Embryonic facial prominence (tissue), 1 donor: Measurements from ENCODE around the gene ZNF426.
"Not testable (repeated sequence)": the region's sequence is repeated elsewhere in the genome, so short reads cannot be mapped to it uniquely, and the experiment has no call there.

Source experiments
- DNase-seq: peaks from one replicate; pipeline ENCODE4 v3.0.0-alpha.2; 2016; ENCODE audit errors: extremely low spot score

Gene ZNF426

DNA sequence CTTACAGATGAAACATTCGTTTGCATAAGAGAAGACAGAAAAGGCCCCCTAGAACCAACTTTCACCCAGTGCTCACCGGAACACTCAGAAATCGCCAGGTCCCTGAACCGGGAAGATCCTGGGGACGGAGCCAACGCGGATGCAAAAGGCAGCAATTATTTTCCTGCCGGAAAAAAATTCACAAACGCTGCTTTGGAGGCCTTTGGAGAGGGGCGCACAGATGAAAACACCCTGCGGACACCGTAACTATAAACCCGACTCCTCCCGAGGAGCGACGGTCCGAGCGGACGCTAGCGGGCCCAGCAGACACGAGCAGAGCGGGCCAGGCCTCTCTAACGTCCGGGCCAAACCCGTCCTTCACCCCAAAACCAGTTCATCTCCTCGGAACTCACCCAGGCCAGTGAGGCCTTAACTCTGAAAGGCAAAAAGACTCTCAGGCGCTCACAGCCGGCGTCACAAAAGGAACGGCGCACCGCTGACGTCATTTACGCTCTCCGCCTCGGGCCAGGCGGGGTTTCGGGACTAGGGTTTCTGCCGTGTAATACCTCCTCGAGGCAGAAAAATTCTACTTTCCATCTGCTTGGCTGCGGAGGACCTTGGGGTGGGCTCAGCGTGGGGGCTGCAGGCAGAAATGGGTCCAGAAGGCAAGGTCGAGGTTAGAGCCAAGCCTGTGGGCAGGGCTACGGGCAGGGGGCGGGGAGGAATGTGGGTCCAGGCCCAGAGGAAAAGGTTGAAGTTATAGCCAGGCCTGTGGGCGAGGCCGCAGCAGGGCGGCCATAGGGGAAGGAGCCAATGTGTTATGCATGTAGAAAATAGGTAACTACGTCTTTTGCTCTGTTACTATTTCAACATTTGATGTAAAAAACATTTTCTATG, at the start of gene ZNF426:
TSS of gene ZNF426 (minus strand) at position 463 of the 876 bp plus-strand sequence. CDS start 2,413 bp downstream, outside the sequence.
- DNase-seq, result peak; percentile 89

DNA sequence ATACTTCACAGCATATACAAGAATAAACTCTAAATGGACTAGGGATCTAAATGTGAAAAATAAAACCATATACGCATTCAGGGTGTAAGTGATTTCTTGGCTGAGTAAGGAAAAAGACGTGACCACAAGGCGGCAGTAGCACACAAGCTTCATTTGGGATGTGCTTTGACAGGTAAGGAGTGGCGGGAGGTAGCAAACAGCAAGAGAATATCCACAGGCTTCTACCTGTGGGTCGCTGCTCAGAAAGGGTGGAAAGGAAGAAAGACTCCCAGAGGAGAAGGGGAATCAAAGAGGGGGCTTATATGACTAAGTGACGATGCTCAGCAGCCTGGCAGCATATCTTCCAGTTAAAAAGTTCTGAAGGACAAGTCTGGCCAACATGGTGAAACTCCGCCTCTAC, 48.3 kb upstream of the ZNF426 start:
- peak; percentile 50 for DNase-seq

DNA sequence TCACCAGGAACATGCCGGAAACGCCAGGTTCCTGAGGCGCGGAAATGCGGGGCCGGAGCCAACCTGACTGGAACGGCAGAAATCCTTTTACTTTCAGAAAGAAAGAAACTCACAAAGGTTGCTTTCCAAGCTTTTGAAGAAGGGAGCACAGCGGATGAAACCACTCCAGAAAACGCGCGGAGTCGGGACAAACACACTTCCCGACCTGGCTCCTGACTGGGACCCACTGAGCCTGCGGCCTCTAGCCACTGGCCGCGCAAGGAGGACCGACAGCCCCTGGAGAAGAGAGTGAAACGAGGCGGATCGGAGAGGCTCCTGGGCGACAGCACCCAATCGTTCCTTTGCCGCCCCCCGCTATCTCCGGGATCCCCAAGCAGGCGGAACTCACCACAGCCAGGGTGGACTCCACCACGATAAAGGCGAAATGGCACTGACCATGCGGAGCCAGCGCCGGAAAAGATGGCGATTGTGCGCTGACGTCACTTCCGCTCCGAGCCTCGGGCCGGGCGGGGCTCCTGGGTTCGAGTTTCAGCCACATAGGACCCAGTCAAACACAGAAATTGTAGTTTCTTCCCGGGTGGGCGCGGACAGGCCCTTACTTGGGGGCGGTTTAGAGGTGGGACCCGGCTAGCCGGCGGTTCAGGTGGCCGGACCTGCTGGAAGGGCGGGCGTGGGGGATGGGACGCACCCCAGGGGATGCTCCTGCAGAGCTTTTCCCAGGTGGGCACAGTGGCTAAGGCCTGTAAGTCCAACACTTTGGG, 45.8 kb upstream of the ZNF426 start, which contains the start of gene ZNF121:
TSS of gene ZNF121 (minus strand) at position 432 of the 761 bp plus-strand sequence. CDS start 16,407 bp downstream, outside the sequence.
- DNase-seq, result peak; percentile 79

DNA sequence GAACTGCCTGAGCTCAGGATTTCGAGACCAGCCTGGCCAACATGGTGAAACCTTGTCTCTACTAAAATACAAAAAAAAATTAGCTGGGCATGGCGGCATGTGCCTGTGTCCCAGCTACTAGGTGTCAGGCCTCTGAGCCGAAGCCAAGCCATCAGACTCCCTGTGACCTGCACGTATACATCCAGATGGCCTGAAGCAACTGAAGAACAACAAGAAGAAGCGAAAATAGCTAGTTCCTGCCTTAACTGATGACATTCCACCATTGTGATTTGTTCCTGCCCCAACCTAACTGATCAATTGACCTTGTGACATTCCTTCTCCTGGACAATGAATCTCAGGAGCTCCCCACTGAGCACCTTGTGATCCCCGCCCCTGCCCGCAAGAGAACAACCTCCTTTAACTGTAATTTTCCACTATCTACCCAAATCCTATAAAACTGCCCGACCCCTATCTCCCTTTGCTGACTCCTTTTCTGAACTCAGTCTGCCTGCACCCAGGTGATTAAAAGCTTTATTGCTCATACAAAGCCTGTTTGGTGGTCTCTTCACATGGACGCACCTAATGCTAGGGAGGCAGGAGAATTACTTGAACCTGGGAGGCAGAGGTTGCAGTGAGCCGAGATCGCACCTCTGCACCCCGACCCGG, 43.8 kb upstream of the ZNF426 start:
- not testable (repeated sequence) for DNase-seq

DNA sequence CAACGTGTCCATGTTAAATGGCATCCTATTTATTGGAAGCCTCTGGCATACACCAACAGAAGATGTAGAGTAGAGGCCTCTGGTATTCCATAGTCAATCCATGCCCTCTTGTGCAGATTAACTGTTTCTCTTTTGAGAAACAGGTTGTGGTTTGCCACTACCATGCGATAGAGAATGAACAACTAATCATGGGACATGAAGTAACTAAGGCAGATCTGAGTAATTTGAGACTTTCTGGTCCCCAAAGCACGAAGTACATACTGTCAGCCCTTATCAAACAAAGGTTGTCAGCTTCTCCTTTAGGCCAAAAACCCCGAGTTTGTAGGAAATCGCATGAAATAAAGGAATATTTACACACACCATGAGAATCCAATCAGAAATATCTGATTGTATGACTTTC, 42.3 kb upstream of the ZNF426 start:
- DNase-seq, result no peak

DNA sequence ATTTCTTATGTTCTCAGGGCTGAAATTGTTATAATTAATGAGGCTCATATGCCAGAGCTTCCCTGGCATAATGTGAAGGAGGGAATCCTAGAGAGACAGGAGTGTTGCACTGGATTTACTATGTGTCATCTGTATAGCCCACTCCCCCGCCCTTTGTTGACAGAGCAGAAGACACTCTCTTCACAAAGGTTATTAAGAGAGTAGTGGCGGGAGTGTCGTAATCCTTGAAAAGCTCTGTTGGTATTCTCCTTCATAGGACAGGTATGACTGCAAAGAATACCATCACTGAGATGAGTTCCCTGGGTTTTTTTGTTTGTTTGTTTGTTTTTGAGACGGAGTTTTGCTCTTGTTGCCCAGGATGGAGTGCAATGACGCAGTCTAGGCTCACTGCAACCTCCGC, 31.8 kb upstream of the ZNF426 start:
- DNase-seq, result no peak

DNA sequence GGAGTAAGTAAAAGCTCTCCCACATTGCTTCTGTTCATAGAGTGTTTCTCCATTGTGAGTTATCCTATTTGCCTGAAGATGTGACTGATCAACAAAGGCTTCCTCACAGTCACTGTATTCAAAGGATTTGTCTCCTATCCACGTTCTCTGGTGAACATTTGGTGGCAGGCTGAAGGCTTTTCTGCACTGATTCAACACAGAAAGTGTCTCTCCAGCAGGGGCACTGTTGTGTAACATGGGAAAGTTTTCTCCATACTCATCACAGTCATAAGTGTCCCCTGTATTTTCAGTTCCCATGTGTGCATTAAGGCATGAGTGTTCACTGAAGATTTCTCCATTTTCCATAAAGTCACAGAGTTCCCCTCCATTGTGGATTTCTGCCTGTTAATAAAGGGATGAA, 28.3 kb upstream of the ZNF426 start:
- no peak for DNase-seq

DNA sequence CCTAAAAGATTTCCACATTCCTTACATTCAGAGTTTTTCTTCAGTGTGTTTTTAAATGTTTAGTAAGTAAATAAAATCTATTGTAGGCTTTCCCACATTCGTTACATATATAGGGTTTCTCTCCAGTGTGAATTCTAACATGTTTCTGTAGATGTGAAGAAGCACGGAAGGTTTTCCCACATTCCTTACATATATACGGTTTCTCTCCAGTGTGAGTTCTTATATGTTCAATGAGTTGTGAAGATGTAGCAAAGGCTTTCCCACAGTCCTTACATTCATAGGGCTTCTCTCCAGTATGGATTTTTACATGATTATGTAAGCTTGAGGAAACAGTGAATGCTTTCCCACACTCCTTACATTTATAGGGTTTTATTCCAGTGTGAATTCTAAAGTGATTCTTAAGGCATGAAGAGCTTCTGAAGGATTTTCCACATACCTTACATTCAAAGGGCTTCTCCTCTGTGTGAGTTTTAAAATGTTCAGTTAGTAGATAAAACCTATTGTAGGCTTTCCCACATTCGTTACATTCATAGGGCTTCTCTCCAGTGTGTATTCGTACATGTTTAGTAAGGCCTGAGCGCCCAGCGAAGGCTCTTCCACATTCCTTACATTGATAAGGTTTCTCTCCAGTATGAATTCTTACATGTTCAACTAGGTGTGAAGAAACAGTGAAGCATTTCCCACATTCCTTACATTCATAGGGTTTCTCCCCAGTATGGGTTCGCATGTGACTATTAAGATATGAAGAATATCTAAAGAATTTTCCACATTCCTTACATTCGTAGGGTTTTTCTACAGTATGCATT, 27.7 kb upstream of the ZNF426 start:
- DNase-seq, result no peak

DNA sequence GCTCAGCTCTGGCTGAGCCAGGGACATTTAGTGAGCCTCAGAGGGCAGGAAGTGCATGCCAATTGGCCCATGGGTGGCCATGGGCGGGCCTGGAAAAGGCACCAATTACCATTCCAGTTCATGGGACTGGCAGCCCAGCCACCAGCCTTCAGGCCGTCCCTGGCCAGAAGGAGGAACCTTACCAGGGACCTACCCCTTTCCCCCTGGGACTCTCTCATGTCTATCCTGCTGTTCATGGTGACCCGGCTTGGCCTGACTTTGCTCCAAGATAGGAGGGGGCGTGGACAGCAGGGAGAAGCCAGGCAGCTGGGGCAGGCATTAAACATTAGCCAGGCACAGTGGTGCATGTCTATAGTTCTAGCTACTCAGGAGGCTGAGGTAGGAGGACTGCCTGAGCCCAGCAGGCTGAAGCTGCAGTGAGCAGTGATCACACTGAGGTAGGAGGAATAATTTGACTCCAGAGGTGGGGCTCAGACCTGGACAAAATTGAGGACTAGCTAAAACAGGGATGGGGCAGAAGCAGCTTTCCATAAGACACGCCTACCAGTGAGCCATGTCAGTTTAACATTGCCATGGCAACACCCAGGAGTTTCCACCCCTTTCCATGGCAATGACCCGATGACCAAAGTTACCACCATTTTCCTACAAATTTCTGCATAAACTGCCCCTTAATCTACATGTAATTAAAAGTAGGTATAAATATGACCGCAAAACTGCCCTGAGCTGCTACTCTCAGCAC, 14.3 kb upstream of the ZNF426 start:
- DNase-seq, result no peak

DNA sequence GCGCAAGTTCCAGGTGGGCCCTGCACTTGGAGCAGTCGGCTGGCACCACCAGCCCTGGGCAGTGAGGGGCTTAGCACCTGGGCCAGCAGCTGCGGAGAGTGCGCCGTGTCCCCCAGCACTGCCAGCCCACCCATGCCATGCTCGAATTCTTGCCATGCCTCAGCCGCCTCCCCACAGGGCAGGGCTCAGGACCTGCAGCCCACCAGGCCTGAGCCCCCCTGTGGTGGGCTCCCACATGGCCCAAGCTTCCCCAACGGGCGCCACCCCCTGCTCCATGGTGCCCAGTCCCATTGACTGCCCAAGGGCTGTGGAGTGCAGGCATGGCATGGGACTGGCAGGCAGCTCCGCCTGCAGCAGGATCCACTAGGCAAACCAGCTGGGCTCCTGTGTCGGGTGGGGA, 9.4 kb upstream of the ZNF426 start:
- DNase-seq, result no peak

DNA sequence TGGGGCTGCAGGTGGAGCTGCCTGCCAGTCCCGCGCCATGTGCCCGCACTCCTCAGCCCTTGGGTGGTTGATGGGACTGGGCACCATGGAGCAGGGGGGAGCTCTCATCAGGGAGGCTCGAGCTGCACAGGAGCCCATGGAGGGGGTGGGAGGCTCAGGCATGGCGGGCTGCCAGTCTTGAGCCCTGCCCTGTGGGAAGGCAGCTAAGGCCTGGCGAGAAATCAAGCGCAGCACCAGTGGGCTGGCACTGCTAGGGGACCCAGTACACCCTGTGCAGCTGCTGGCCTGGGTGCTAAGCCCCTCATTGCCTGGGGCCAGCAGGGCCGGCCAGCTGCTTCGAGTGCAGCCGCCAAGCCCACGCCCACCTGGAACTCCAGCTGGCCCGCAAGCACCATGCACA, 2.8 kb upstream of the ZNF426 start:
- DNase-seq, result not testable (repeated sequence)

DNA sequence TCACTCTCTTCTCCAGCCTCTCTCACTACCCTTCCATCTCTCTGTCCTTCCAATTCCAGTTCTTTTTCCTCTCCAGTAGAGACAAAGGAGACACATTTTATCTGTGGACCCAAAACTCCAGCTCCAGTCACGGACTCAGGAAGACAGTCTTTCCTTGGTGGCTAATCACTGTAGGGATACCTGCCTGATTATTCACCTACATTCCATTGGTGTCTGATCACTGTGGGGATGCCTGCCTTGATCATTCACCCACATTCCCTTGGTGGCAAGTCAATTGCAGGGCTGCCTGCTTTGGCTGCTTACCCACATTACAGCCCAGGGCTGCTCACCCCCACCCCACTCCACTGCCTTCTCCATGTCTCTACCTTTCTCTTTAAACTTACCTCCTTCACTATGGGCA, 1.5 kb upstream of the ZNF426 start:
- not testable (repeated sequence) for DNase-seq

DNA sequence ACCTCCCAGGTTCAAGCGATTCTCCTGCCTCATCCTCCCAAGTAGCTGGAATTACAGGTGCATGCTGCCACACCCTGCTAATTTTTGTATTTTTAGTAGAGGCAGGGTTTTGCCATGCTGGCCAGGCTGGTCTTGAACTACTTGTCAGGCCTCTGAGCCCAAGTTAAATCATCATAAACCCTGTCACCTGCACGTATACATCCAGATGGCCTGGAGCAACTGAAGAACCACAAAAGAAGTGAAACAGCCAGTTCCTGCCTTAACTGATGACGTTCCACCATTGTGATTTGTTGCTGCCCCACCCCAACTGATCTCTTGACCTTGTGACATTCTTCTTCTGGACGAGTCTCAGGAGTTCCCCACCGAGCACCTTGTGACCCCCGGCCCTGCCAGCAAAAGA, 756 bp upstream of the ZNF426 start:
- not testable (repeated sequence) for DNase-seq

DNA sequence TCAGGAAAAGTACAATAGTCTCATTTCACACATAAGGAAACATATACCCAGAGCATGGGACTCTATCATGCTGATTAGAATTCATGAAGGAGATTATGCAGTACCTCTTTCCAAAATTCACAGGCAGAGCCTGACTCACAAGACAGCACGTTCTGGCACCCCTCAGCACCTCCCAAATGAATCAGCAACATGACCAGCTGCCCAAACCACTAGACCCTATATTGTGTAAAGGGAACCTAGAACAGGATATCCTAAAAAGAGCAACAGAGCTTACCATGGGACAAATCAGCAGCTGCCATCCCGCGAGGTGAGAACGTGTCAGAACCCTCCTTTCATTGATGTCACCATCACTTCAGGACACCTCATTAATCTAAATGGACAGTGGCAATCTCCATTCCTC, 2.5 kb downstream of the ZNF426 start:
- no peak for DNase-seq

DNA sequence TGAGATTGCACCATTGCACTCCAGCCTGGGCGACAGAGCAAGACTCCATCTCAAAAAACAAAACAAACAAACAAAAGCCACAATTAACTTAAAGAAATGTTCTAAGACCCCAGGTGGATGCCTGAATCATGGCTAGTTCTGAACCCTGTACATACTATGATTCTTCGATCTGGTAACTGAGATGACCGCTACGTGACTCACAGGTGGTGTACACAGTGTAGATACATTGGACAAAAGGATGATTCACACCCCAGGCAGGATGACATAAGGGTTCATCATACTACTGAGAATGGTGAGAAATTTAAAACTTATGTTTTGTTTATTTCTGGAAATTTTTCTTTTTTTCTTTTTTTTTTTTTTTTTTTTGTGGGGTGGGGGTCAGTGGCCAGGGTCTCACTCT, 6.5 kb downstream of the ZNF426 start:
- no peak for DNase-seq

DNA sequence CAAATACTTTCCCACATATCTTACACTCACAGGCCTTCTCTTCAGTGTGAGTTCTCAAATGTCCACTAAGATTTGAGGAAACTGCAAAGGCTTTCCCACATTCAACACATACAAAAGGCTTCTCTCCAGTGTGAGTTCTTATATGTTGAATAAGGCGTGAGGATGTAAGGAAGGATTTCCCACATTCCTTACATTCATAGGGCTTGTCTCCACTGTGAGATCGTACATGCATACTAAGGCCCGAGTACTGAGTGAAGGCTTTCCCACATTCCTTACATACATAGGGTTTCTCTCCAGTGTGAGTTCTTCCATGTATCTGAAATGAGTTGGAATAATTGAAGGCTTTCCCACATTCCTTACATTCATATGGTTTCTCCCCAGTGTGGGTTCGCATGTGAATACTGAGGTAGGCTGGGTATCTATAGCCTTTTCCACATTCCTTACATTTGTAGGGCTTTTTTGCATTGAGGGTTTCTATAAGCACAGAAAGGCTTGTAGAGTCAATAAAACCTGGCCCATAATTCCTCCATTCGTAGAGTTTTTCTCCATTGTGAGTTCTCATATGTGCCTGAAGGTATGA, 9.6 kb downstream of the ZNF426 start:
- no peak for DNase-seq

DNA sequence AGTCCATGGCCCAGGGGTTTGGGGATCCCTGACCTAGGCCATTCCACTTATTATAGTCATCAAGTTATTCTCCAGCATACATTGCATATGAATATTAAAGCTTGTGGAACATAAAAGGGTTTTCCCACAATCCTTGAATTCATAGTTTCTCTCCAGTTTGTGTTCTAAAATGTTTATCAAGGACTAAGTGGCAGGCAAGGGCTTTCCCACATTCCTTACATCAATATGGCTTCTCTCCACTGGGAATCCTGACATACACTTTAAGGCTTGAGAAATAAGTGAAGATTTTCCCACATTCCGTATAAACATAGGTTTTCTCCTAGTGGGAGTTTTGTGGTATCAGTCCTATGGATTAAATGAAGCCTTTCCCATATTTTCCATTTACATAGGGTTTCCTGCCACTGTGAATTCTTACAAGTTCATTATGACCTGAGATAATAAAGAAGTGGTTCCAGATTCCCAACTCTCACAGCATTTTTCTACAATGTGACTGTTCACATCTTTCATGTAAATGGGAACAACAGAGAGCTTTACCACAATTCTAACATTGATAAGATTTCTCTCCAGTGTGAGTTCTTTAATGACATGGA, 14.5 kb downstream of the ZNF426 start:
- DNase-seq, result no peak

DNA sequence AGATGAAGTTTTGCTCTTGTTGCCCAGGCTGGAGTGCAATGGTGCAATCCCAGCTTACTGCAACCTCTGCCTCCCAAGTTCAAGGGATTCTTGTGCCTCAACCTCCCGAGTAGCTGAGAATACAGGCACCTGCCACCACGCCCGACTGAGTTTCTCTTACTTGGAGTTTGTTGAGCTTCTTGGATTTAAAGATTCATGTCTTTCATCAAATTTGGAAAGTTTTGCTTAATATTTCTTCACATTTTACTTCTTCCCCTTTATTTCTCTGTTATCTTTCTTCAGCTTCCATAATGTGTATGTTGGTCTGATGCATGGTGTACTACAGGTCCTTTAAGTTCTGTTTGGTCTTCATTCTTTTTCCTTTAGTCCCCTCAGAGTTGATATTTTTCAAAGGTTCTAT, 31.2 kb downstream of the ZNF426 start:
- no peak for DNase-seq

DNA sequence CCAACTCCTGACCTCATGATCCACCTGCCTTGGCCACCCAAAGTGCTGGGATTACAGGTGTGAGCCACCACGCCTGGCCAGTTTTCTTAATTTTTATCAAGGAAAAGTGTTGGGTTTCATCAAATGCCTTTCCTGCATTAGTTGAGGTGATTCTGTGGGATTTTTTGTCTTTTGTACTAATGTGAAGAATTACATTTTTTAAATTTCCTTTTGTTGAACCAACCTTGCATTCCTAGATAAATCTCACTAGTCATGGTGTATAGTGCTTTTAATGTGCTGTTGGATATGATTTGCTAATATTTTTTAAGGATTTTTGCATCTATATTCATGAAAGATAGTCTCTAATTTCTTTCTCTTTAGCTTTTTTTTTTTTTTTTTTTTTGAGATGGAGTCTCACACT, 37.6 kb downstream of the ZNF426 start:
- no peak for DNase-seq
